Fibroblast of lung (primary cell): ENCODE data around the gene TOP3A. TPM values are rescaled to one million over a fixed set of nuclear protein-coding genes. Genes with fewer than 3 reads are reported as not detected.

Source experiments
- DNase-seq, 2 donors: peaks; one replicate each; pipeline versions ENCODE4 v3.0.0 to v3.0.0-alpha.2; 2010; ENCODE audit warnings: low read depth in 2 of 2
- H2AFZ ChIP-seq: 2 replicates; pipeline ENCODE4 v1.5.1; 2012; ENCODE audit warnings: low read length, control low read depth, inconsistent platforms
- H3K27ac ChIP-seq: 2 replicates; pipeline ENCODE4 v1.5.1; 2011; ENCODE audit warnings: low read length, control low read depth; ENCODE audit not compliant: insufficient read depth
- H3K27me3 ChIP-seq: 2 replicates; pipeline ENCODE4 v1.5.1; 2011; ENCODE audit warnings: mild to moderate bottlenecking, low read length; ENCODE audit not compliant: control insufficient read depth, insufficient read depth
- H3K36me3 ChIP-seq: 2 replicates; pipeline ENCODE4 v1.5.1; 2011; ENCODE audit warnings: low read length; ENCODE audit not compliant: control insufficient read depth, insufficient read depth
- H3K4me1 ChIP-seq: 2 replicates; pipeline ENCODE4 v1.5.1; 2011; ENCODE audit warnings: low read length; ENCODE audit not compliant: control insufficient read depth, insufficient read depth; ENCODE audit errors: extremely low read depth
- H3K4me2 ChIP-seq: 2 replicates; pipeline ENCODE4 v1.5.1; 2011; ENCODE audit warnings: low read length, control low read depth; ENCODE audit not compliant: insufficient read depth; ENCODE audit errors: extremely low read depth
- H3K4me3 ChIP-seq, 4 experiments: fragments of 200-600 bp in 1 of 4; sonication (generic) in 1 of 4; replicated peaks in 1 of 4; 2 replicates each; pipeline ENCODE4 v1.5.1; 2011 to 2016; ENCODE audit warnings: low read length in 4 of 4, low read depth in 3 of 4, mild to moderate bottlenecking in 3 of 4, control low read depth in 2 of 4, inconsistent platforms in 1 of 4, mixed read lengths in 1 of 4; ENCODE audit not compliant: insufficient read depth in 1 of 4; ENCODE audit errors: control extremely low read depth in 1 of 4
- H3K79me2 ChIP-seq: 2 replicates; pipeline ENCODE4 v1.5.1; 2012; ENCODE audit warnings: mild to moderate bottlenecking, low read length, inconsistent platforms; ENCODE audit not compliant: control insufficient read depth, insufficient read depth
- H3K9ac ChIP-seq: 2 replicates; pipeline ENCODE4 v1.5.1; 2011; ENCODE audit warnings: mild to moderate bottlenecking, low read length, control low read depth; ENCODE audit not compliant: insufficient read depth
- H3K9me3 ChIP-seq: 2 replicates; pipeline ENCODE4 v1.5.1; 2012; ENCODE audit warnings: low read depth, low read length; ENCODE audit not compliant: control insufficient read depth, insufficient read depth
- H4K20me1 ChIP-seq: 2 replicates; pipeline ENCODE4 v1.5.1; 2011; ENCODE audit warnings: low read length; ENCODE audit not compliant: control insufficient read depth, insufficient read depth; ENCODE audit errors: extremely low read depth
- CTCF ChIP-seq, 2 donors: IDR thresholded peaks in 1 of 2; conservative IDR thresholded peaks in 1 of 2; 1 replicate in 1 of 2; 2 replicates in 1 of 2; pipeline ENCODE4 v1.5.1; 2011 to 2012; ENCODE audit warnings: low read length in 2 of 2, control low read depth in 1 of 2, inconsistent platforms in 1 of 2, low read depth in 1 of 2, mild to moderate bottlenecking in 1 of 2
- EZH2 ChIP-seq: IDR thresholded peaks from 2 replicates; pipeline ENCODE4 v1.5.1; 2012; ENCODE audit warnings: low read length, control low read depth, mild to moderate bottlenecking; ENCODE audit errors: missing control alignments
- polyA plus RNA-seq, 2 donors: library from polyadenylated mRNA; depleted of rRNA in 1 of 2; stranded (reverse) in 1 of 2; unstranded in 1 of 2; fragments of >200 nt; gene quantifications; 2 replicates each; pipeline ENCODE4 v1.2.1, GENCODE V29; 2011 to 2012; ENCODE audit warnings: missing spikeins in 1 of 2
- total RNA-seq: library from RNA; depleted of rRNA; stranded (reverse); fragments of >200 nt; gene quantifications from 2 replicates; pipeline ENCODE4 v1.2.1, GENCODE V29; 2014

Gene TOP3A
- total and polyA plus RNA-seq, 2 donors (not counting 1 experiment from before 2014, with no cell fraction given), result 12.7 to 16.5 TPM

- Histone ChIP-seq H3K79me2 (peaks cover 16% of the 10 kb centered on the region), H3K36me3 (peaks cover 15% of the 10 kb centered on the region), H3K4me1 (peaks cover 22% of the 10 kb centered on the region), H3K9ac (no peak overlapping the region), H3K27me3 (no peaks in the 10 kb centered on the region), H3K4me3 (peak overlapping the region in 1 of 4 experiments; percentile 76), H3K9me3 (no peaks in the 10 kb centered on the region), H4K20me1 (no peaks in the 10 kb centered on the region), H3K27ac (peak overlapping the region; percentile 81), H3K4me2 (peak overlapping the region; percentile 96), H2AFZ (no peak overlapping the region)
- TF ChIP-seq EZH2, result no peak
- no peak for TF ChIP-seq CTCF (conservative IDR thresholded peaks at IDR 0.05 in 1 of 2, IDR thresholded peaks at IDR 0.05 in 1 of 2; ENCODE audit: low read depth in 1 of 2, low read length in 2 of 2)
- DNase-seq, result no peak
Measured at GRCh38 chr17:18262111-18262510, 52.7 kb downstream of the TOP3A start.

GRCh38 chr17:18261659-18262058 is 53.1 kb downstream of the TOP3A start:
- no peaks in the 10 kb centered on the region for H4K20me1 ChIP-seq
- no peak for DNase-seq
- H3K27me3 ChIP-seq, result no peaks in the 10 kb centered on the region
- peak overlapping the region; percentile 81 for H3K27ac ChIP-seq
- H3K4me3 ChIP-seq, result peak overlapping the region; percentile 76 to 98 (median 86)
- H2AFZ ChIP-seq, result no peak overlapping the region
- H3K9me3 ChIP-seq, result no peaks in the 10 kb centered on the region
- peaks cover 16% of the 10 kb centered on the region for H3K36me3 ChIP-seq
- peaks cover 24% of the 10 kb centered on the region for H3K4me1 ChIP-seq
- peak overlapping the region; percentile 96 for H3K4me2 ChIP-seq
- H3K9ac ChIP-seq, result peak overlapping the region; percentile 26
- peaks cover 20% of the 10 kb centered on the region for H3K79me2 ChIP-seq
- TF ChIP-seq EZH2 (no peak), CTCF (conservative IDR thresholded peaks at IDR 0.05 in 1 of 2, IDR thresholded peaks at IDR 0.05 in 1 of 2; ENCODE audit: low read depth in 1 of 2, low read length in 2 of 2) (no peak)

- Histone ChIP-seq H4K20me1 (no peaks in the 10 kb centered on the region), H3K27ac (peak overlapping the region; percentile 81), H2AFZ (peak overlapping the region; percentile 94), H3K4me3 (peak overlapping the region; percentile 76 to 98 (median 86)), H3K9ac (peak overlapping the region; percentile 82), H3K27me3 (no peaks in the 10 kb centered on the region), H3K36me3 (peaks cover 21% of the 10 kb centered on the region), H3K79me2 (peaks cover 26% of the 10 kb centered on the region), H3K9me3 (no peaks in the 10 kb centered on the region), H3K4me1 (peaks cover 24% of the 10 kb centered on the region), H3K4me2 (peak overlapping the region; percentile 96)
- peak; percentile 30 to 56 for DNase-seq
- TF ChIP-seq CTCF (conservative IDR thresholded peaks at IDR 0.05 in 1 of 2, IDR thresholded peaks at IDR 0.05 in 1 of 2; ENCODE audit: low read depth in 1 of 2, low read length in 2 of 2) (no peak), EZH2 (no peak)
Measured at GRCh38 chr17:18261146-18261515, 53.7 kb downstream of the TOP3A start.
